Keratinocyte (primary cell): Measurements from ENCODE around the gene ATP8A2. TPM values are rescaled to one million over a fixed set of nuclear protein-coding genes. Genes with fewer than 3 reads are reported as not detected.

Experiments used
- DNase-seq: peaks from one replicate; pipeline ENCODE4 v3.0.0-alpha.2; 2011; ENCODE audit warnings: low read depth, missing footprints, low spot score
- FAIRE-seq: peaks from 2 replicates; lab custom pipeline; 2011; peaks lifted over from hg19 to GRCh38; lab: Jason Lieb, UNC
- H2AFZ ChIP-seq: 2 replicates; pipeline ENCODE4 v1.6.0; 2012; ENCODE audit warnings: low read length, control low read depth, inconsistent platforms; ENCODE audit not compliant: control insufficient read depth
- H3K27ac ChIP-seq: 2 replicates; pipeline ENCODE4 v1.5.1; 2011; ENCODE audit warnings: low read length; ENCODE audit not compliant: control insufficient read depth, insufficient read depth
- H3K27me3 ChIP-seq: 3 replicates; pipeline ENCODE4 v1.6.0; 2011; ENCODE audit warnings: low read length; ENCODE audit not compliant: control insufficient read depth, insufficient read depth; ENCODE audit errors: extremely low read depth
- H3K36me3 ChIP-seq, 2 experiments: 2 replicates in 1 of 2; 3 replicates in 1 of 2; pipeline ENCODE4 v1.5.1; 2011; ENCODE audit warnings: low read length in 2 of 2, mild to moderate bottlenecking in 1 of 2; ENCODE audit not compliant: control insufficient read depth in 2 of 2, insufficient read depth in 2 of 2; ENCODE audit errors: extremely low read depth in 1 of 2
- H3K4me1 ChIP-seq: 3 replicates; pipeline ENCODE4 v1.5.1; 2011; ENCODE audit warnings: low read length; ENCODE audit not compliant: control insufficient read depth, insufficient read depth; ENCODE audit errors: extremely low read depth
- H3K4me2 ChIP-seq: 3 replicates; pipeline ENCODE4 v1.6.0; 2011; ENCODE audit warnings: low read depth, low read length; ENCODE audit not compliant: control insufficient read depth, insufficient read depth; ENCODE audit errors: extremely low read depth
- H3K4me3 ChIP-seq, 3 experiments: fragments of 200-600 bp in 1 of 3; sonication (generic) in 1 of 3; 2 replicates in 2 of 3; 3 replicates in 1 of 3; pipeline ENCODE4 v1.5.1; 2011 to 2016; ENCODE audit warnings: low read length in 3 of 3, mild to moderate bottlenecking in 3 of 3, control low read depth in 2 of 3, inconsistent platforms in 1 of 3, low read depth in 1 of 3, mixed read lengths in 1 of 3, mixed run types in 1 of 3, moderate library complexity in 1 of 3; ENCODE audit not compliant: control insufficient read depth in 2 of 3, insufficient read depth in 2 of 3; ENCODE audit errors: extremely low read depth in 1 of 3
- H3K79me2 ChIP-seq: 2 replicates; pipeline ENCODE4 v1.6.0; 2012; ENCODE audit warnings: low read length; ENCODE audit not compliant: control insufficient read depth, insufficient read depth
- H3K9ac ChIP-seq: 3 replicates; pipeline ENCODE4 v1.6.0; 2011; ENCODE audit warnings: low read length; ENCODE audit not compliant: control insufficient read depth, insufficient read depth; ENCODE audit errors: extremely low read depth
- H3K9me1 ChIP-seq: 3 replicates; pipeline ENCODE4 v1.6.0; 2011; ENCODE audit warnings: low read length; ENCODE audit not compliant: control insufficient read depth, insufficient read depth; ENCODE audit errors: extremely low read depth
- H3K9me3 ChIP-seq: 2 replicates; pipeline ENCODE4 v1.5.1; 2012; ENCODE audit warnings: low read depth, low read length; ENCODE audit not compliant: control insufficient read depth
- H4K20me1 ChIP-seq: 3 replicates; pipeline ENCODE4 v1.6.0; 2011; ENCODE audit warnings: low read length; ENCODE audit not compliant: control insufficient read depth, insufficient read depth; ENCODE audit errors: extremely low read depth
- CTCF ChIP-seq, 3 experiments: IDR thresholded peaks in 1 of 3; conservative IDR thresholded peaks in 1 of 3; optimal IDR thresholded peaks in 1 of 3; 2 replicates in 2 of 3; 3 replicates in 1 of 3; pipeline versions ENCODE3 to v1.5.1; 2011; ENCODE audit warnings: low read length in 3 of 3, mild to moderate bottlenecking in 3 of 3, moderate library complexity in 2 of 3, control low read depth in 1 of 3, inconsistent platforms in 1 of 3; ENCODE audit not compliant: insufficient read depth in 2 of 3; ENCODE audit errors: extremely low read depth in 1 of 3
- EZH2 ChIP-seq: IDR thresholded peaks from one replicate; pipeline ENCODE4 v1.6.1; 2012; ENCODE audit warnings: inconsistent platforms, mild to moderate bottlenecking, low read length, moderate library complexity
- dilution Hi-C: fragments of 300-500 bp; cut with MboI; formaldehyde crosslinking; loops from one replicate; pipeline ENCODE4 v1.7.0; 2020; ENCODE audit warnings: low sequenced_read_pairs; ENCODE audit not compliant: extremely low pct_ligation_motif_present
- polyA plus RNA-seq, 5 experiments: library from polyadenylated mRNA; depleted of rRNA in 3 of 5; stranded (reverse) in 3 of 5; stranded (forward) in 1 of 5; unstranded in 1 of 5; fragments of >200 nt; gene quantifications; 1 replicate in 1 of 5; 2 replicates in 3 of 5; 3 replicates in 1 of 5; pipeline versions ENCODE4 v1.2.1 to v1.2.3, GENCODE V29; 2011 to 2012; ENCODE audit warnings: missing spikeins in 2 of 5, low read depth in 1 of 5, low replicate concordance in 1 of 5

Gene ATP8A2
- polyA plus RNA-seq, 1 donor (not counting 4 experiments of a cell fraction or from before 2014, with no cell fraction given), result 0.16 TPM

DNA sequence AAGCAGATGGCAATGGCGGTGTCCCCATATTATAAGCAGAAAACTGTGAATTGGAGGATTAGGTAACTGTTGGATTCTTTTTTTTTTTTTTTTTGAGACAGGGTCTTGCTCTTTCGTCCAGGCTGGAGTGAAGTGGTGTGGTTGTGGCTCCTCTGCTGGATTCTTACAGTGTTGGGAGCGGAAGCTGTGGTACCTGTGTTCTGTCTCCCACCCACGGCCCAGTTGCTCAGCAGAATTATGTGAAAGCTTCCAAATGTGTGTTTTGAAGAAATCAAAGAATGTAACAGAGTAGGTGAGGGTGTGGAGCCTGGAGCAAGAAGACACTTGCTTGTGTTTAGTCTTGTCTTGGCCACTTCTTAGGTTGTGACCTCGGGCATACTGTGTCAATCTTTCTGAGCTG, 384.5 kb downstream of the ATP8A2 start:
- Histone ChIP-seq H3K9me3 (no peaks in the 10 kb centered on the region), H3K4me2 (no peak overlapping the region), H3K27ac (no peak overlapping the region), H3K36me3 (no peaks in the 10 kb centered on the region), H3K27me3 (no peaks in the 10 kb centered on the region), H3K4me1 (peaks cover 14% of the 10 kb centered on the region), H3K4me3 (no peak overlapping the region), H3K9me1 (no peaks in the 10 kb centered on the region), H4K20me1 (no peaks in the 10 kb centered on the region), H2AFZ (no peak overlapping the region), H3K9ac (no peak overlapping the region), H3K79me2 (no peaks in the 10 kb centered on the region)
- TF ChIP-seq CTCF (optimal IDR thresholded peaks at IDR 0.05 in 1 of 3, IDR thresholded peaks at IDR 0.05 in 1 of 3, conservative IDR thresholded peaks at IDR 0.05 in 1 of 3; ENCODE audit: extremely low read depth in 1 of 3, insufficient read depth in 2 of 3, low read length in 3 of 3), result no peak
- DNase-seq (no peak), FAIRE-seq (no peak)
- dilution Hi-C loops, result no loop called here

GRCh38 chr13:25756912-25757311, 385.1 kb downstream of the ATP8A2 start:
- Histone ChIP-seq H3K27ac (no peak overlapping the region), H3K27me3 (no peaks in the 10 kb centered on the region), H3K4me2 (no peak overlapping the region), H4K20me1 (no peaks in the 10 kb centered on the region), H3K9me1 (no peaks in the 10 kb centered on the region), H3K9ac (no peak overlapping the region), H3K4me1 (peaks cover 14% of the 10 kb centered on the region), H3K9me3 (no peaks in the 10 kb centered on the region), H3K4me3 (no peak overlapping the region), H3K36me3 (no peaks in the 10 kb centered on the region), H2AFZ (no peak overlapping the region), H3K79me2 (no peaks in the 10 kb centered on the region)
- FAIRE-seq, result no peak
- DNase-seq, result no peak
- dilution Hi-C loops, result no loop called here
- TF ChIP-seq EZH2 (no peak), CTCF (optimal IDR thresholded peaks at IDR 0.05 in 1 of 3, IDR thresholded peaks at IDR 0.05 in 1 of 3, conservative IDR thresholded peaks at IDR 0.05 in 1 of 3; ENCODE audit: extremely low read depth in 1 of 3, insufficient read depth in 2 of 3, low read length in 3 of 3) (peak; percentile 3 to 21 (median 6))
